NCI-H524 (cell line): Measurements from ENCODE around the gene ZNF844.
"Not testable (repeated sequence)": the region's sequence is repeated elsewhere in the genome, so short reads cannot be mapped to it uniquely, and the experiment has no call there.

Experiments used
- DNase-seq, 2 experiments: peaks; one replicate each; lab custom pipeline; 2025; lab: John Stamatoyannopoulos, UW

The ZNF844 gene

DNA sequence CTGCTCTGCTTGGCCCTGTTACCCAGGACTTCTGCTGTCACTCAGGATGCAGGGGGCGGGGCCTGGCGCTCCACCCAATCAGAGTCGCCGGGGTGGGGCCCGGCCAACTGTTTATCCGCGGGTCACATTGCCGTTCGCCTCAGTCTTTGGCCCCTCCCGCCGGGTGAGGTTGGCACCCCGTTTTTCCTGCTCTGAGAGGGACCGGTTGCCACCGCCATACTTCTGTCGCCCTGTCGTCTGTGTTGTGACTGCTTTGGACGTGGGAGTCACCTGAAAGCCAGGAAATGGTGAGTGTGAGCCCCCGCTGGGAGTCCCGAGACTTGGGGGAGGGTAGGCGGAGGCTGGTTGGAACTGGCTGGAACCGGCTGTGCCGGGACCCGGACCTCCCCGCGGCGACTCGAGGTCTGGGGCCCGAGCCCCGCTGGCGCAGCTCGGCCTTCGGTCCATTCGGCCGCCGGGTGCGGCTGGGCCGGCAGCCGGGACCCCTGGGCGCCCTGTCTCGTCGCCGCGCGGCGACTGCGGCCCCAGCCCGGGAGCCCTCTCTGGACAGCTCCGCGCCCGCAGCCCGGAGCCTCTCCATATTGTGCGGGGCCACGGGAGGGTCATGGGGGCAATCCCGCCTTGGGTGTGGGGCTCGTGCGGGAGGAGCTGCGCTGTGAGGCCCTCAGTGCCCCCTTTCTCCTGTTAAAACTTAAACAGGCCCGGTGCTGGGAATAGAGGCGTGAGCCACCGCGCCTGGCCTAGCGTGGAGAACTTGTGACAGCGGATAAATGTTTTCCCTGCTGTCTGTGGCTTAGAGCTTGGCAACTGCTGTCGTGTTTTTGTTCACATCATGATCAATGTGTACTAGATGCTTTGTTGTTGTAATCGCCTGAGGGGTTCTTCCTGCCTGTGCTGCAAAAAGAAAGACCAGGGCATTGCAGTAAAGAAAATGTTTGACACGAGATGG lies at the start of gene ZNF844:
ZNF844 (plus strand) TSS at position 142 of the 949 bp plus-strand sequence; CDS start at position 285, 143 bp downstream.
- DNase-seq = peak; percentile 50 to 73

GRCh38 chr19:12015015-12015752 lies 49.3 kb upstream of the ZNF844 start:
- DNase-seq = no peak

DNA sequence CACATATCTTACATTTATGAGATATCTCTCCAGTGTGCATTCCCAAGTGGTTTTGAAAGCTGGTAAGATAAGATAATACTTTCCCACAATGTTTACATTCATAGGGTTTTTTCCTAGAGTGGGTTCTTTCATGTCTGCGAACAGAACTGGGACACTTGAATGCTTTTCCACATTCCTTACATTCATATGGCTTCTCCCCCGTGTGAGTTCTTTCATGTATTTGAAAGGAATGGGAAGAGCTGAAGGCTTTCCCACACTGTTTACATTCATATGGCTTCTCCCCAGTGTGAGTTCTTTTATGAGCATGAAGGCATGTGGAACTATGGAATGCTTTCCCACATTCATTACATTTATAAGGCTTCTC lies 48.8 kb upstream of the ZNF844 start:
- no peak for DNase-seq

- no peak for DNase-seq
Observed at GRCh38 chr19:12034198-12034597, 30.3 kb upstream of the ZNF844 start.

GRCh38 chr19:12034620-12035019 lies 29.9 kb upstream of the ZNF844 start:
- no peak for DNase-seq

DNA sequence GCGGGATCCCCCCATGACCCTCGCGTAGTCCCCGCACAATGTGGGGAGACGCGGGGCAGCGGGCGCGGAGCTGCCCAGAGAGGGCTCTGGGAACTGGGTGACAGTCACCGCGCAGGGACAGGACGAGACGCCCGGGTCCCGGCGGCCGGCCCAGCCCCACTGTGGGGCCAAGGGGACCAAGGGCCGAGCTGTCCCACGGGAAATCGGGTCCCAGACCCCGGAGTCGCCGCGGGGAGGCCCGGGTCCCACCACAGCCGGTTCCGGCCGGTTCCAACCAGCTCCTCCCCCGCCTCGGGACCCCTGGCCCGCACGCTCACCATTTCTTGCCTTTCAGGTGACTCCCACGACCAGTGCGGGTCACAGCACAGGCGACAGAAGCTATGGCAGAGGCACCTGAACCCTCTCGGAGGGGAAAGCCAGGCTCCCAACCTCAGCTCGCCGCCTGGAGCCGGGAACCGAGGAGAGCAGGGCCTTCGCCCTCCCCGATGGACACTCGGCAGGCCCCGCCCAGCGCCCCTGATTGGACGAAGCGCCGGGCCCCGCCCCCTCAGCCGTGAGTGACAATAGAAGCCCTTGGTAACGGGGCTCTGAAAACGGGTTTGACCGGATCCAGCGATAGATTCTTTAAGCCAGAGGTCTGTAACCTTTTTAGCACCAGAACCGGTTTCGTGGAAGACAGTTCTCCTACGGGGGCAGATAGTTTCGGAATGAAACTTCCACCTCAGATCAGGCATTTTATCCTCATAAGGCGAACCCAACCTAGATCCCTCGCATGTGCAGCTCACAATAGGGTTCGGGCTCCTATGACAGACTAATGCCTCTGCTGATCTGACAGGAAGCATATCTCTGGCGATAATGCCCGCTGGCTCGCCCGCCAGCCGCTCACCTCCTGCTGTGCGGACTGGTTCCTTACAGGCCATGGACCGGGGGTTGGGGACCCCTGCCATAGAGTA lies 29.0 kb upstream of the ZNF844 start, which contains the start of gene ZNF433:
ZNF433 (minus strand) TSS at position 460 of the 953 bp plus-strand sequence; CDS start at position 320, 140 bp downstream.
- DNase-seq = peak in 1 of 2 experiments; percentile 17

DNA sequence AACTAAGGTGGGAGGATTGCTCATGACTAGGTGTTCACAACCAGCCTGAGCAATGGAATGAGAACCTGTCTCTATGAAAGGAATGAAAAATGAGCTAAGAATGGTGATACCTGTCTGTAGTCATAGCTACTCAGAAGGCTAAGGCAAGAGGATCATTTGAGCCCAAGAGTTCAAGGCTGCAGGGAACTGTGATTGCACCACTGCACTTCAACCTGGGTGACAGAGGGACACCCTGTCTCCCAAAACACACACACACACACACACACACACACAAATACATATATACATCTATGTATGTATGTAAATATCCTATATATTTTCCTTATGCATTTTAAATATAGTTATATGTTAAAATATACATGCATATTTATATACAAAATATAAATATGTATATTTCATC lies 21.6 kb upstream of the ZNF844 start:
- no peak for DNase-seq

GRCh38 chr19:12043752-12044422 lies 20.6 kb upstream of the ZNF844 start:
- DNase-seq = no peak

GRCh38 chr19:12047868-12048267 lies 16.7 kb upstream of the ZNF844 start:
- no peak for DNase-seq

GRCh38 chr19:12052091-12052496 lies 12.4 kb upstream of the ZNF844 start:
- DNase-seq = peak in 1 of 2 experiments; percentile 35

GRCh38 chr19:12052497-12053169 lies 11.9 kb upstream of the ZNF844 start, which contains the start of gene ZNF878:
TSS of gene ZNF878 (minus strand) at chr19:12052961. CDS start at chr19:12052801, 160 bp downstream.
- DNase-seq = peak; percentile 92 to 96

GRCh38 chr19:12055784-12056183 lies 8.7 kb upstream of the ZNF844 start:
- DNase-seq = no peak

GRCh38 chr19:12075538-12076139 lies 11.1 kb downstream of the ZNF844 start:
- no peak for DNase-seq

DNA sequence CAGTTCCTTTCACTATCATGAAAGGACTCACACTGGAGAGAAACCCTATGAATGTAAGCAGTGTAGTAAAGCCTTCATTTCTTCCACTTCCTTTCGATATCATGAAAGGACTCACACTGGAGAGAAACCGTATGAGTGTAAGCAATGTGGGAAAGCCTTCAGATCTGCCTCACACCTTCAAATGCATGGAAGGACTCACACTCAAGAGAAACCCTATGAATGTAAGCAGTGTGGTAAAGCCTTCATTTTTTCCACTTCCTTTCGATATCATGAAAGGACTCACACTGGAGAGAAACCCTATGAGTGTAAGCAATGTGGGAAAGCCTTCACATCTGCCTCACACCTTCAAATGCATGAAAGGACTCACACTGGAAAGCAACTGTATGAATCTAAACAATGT lies 11.8 kb downstream of the ZNF844 start:
- not testable (repeated sequence) for DNase-seq

- DNase-seq = no peak
Observed at GRCh38 chr19:12077375-12077774, 12.8 kb downstream of the ZNF844 start.

DNA sequence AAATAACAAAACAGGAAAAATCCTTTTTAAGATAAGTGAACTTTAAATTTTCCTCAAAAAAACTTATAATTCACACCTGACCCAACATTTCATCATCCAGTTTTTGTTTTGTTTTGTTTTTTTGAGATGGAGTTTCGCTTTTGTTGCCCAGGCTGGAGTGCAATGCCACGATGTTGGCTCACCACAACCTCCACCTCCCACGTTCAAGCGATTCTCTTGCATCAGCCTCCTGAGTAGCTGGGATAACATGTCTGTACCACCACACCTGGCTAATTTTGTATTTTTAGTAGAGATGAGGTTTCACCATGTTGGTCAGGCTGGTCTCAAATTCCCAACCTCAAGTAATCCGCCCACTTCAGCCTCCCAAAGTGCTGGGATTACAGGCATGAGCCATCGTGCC lies 18.8 kb downstream of the ZNF844 start:
- DNase-seq = not testable (repeated sequence)

DNA sequence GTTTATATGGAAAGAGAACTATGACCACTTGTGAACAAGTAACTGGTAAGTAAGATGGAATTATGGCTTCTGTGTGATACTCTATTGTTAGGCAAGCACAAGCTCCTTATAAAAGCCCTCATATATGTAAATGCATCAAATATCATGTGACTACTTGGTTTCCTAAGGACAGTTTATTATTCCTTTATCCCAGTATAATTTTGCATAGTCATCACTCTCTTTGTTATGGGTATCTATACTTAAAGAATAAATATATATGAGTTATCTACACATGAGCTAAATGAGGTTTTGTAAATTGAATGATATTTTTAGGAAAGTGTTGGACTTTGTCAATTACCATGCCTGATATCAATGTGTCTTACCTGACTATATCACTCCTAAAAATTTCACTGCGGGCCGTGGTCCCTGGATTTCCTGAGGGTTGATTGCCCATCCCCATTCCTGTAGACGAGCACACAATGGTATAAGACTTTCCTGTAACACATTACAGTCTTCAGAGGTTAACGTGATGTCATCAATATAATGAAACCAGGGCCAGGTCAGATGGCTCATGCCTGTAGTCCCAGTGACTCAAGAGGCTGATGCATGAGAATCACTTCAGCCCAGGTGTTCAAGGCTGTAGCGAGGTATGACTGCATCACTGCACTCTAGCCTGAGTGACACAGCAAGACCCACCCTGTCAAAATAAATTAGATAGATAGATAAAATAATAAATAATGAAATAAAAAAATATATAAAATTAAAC lies 20.7 kb downstream of the ZNF844 start:
- DNase-seq = no peak

GRCh38 chr19:12090807-12091206 lies 26.3 kb downstream of the ZNF844 start:
- peak in 1 of 2 experiments; percentile 58 for DNase-seq
